ENCODE measurements around the gene C10orf90.

DNA sequence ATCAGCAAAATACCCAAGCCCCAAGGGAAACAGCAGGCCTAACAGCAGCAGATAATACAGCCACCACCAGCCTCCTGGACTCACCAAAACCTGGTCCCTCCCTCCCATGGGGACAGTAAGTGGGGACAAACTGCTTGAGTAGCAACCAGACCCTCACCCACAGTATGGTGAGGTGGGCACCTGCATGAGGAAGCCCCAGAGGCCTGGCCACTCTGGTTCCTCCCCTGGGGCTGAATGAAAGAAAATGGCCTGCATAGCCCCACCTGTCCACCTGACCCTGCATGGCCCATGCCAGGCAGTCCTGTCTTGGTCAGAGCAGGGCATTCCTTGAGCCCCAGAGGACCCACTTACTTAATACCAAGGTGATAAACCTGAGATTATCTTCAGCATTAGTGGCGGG, 13.0 kb upstream of the C10orf90 start:
- TF ChIP-seq, protein P1, sequence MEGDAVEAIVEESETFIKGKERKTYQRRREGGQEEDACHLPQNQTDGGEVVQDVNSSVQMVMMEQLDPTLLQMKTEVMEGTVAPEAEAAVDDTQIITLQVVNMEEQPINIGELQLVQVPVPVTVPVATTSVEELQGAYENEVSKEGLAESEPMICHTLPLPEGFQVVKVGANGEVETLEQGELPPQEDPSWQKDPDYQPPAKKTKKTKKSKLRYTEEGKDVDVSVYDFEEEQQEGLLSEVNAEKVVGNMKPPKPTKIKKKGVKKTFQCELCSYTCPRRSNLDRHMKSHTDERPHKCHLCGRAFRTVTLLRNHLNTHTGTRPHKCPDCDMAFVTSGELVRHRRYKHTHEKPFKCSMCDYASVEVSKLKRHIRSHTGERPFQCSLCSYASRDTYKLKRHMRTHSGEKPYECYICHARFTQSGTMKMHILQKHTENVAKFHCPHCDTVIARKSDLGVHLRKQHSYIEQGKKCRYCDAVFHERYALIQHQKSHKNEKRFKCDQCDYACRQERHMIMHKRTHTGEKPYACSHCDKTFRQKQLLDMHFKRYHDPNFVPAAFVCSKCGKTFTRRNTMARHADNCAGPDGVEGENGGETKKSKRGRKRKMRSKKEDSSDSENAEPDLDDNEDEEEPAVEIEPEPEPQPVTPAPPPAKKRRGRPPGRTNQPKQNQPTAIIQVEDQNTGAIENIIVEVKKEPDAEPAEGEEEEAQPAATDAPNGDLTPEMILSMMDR (IDR thresholded peaks at IDR 0.05), result no peak
- no peak for TF ChIP-seq POLR2A (IDR thresholded peaks at IDR 0.05)
